Lower leg skin (tissue), 3 donors: ENCODE results near the gene MAJIN.

Source experiments
- CTCF ChIP-seq, 3 donors: fragments of 450-650 bp; IDR thresholded peaks; one replicate each; pipeline ENCODE4 v1.5.1; 2016; ENCODE audit warnings: antibody characterized with exemption in 3 of 3, mild to moderate bottlenecking in 3 of 3, moderate library complexity in 2 of 3
- POLR2A ChIP-seq, 2 donors: fragments of 450-650 bp; IDR thresholded peaks; one replicate each; pipeline ENCODE4 v1.6.1; 2016 to 2017; ENCODE audit warnings: antibody characterized with exemption in 2 of 2, mild to moderate bottlenecking in 1 of 2, moderate library complexity in 1 of 2

- TF ChIP-seq POLR2A (IDR thresholded peaks at IDR 0.05): no peak
- no peak for TF ChIP-seq CTCF (IDR thresholded peaks at IDR 0.05)
Observed at GRCh38 chr11:64921384-64921783, 50.5 kb downstream of the MAJIN start.
